Lower leg skin (tissue), 4 donors: ENCODE results near the gene UBXN10. TPM values are rescaled to one million over a fixed set of nuclear protein-coding genes. Genes with fewer than 3 reads are reported as not detected.

Experiments
- DNase-seq, 2 donors: peaks; one replicate each; pipeline ENCODE4 v3.0.0-alpha.2; 2019; ENCODE audit warnings: low spot score in 2 of 2
- H3K4me3 ChIP-seq: fragments of 200-600 bp; sonication (generic); 2 replicates; pipeline ENCODE4 v1.5.1; 2017; ENCODE audit warnings: mild to moderate bottlenecking, low read depth; ENCODE audit not compliant: poor library complexity, severe bottlenecking
- POLR2A ChIP-seq, 2 donors: fragments of 450-650 bp; IDR thresholded peaks; one replicate each; pipeline ENCODE4 v1.6.1; 2016 to 2017; ENCODE audit warnings: antibody characterized with exemption in 2 of 2, mild to moderate bottlenecking in 1 of 2, moderate library complexity in 1 of 2
- WGBS, 2 donors: methylation state at CpG; one replicate each; pipeline ENCODE4 v1.1.5; 2018; 5-methylcytosine and 5-hydroxymethylcytosine counted together
- intact Hi-C: fragments of 100-400 bp; cut with DNase I; formaldehyde crosslinking; loops from one replicate; pipeline ENCODE4 v1.15.0; 2023; ENCODE audit warnings: low total_unique reads
- total RNA-seq, 4 donors: library from RNA; depleted of rRNA; stranded (reverse); fragments of >200 nt; gene quantifications; one replicate each; pipeline ENCODE4 v1.1.0, GENCODE V29; 2016
- TF ChIP-seq, protein P1 (sequence below), 3 donors: fragments of 450-650 bp; IDR thresholded peaks; one replicate each; pipeline ENCODE4 v1.5.1; 2016; ENCODE audit warnings: antibody characterized with exemption in 3 of 3, mild to moderate bottlenecking in 3 of 3, moderate library complexity in 2 of 3

UBXN10 gene
- total RNA-seq, 4 donors from 2014 or later: 0.12 to 0.91 (median 0.81) TPM; not detected in 1

DNA sequence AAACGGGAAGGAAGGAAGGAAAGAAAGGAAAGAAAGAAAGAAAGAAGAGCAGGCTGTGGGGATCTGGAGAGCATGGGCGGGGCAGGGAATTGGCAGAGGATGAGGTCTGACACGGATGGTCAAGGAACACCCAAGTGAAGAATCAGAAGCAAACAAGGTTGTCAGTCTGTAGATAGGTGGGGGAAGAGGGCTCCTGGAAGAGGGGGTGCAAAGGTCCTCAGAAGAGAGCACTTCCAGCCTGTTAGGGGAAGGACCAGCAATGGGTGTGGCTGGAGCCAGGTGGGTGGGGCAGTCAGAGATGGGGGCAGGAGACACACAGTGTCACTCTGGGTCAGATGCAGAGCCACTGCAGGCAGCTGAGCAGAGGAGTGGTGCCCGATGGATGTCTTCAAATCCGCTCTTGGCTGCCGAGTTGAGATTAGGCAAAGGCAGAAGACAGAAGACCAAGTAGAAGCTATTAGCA lies 11.5 kb downstream of the UBXN10 start:
- no peak for DNase-seq
- TF ChIP-seq, protein P1, sequence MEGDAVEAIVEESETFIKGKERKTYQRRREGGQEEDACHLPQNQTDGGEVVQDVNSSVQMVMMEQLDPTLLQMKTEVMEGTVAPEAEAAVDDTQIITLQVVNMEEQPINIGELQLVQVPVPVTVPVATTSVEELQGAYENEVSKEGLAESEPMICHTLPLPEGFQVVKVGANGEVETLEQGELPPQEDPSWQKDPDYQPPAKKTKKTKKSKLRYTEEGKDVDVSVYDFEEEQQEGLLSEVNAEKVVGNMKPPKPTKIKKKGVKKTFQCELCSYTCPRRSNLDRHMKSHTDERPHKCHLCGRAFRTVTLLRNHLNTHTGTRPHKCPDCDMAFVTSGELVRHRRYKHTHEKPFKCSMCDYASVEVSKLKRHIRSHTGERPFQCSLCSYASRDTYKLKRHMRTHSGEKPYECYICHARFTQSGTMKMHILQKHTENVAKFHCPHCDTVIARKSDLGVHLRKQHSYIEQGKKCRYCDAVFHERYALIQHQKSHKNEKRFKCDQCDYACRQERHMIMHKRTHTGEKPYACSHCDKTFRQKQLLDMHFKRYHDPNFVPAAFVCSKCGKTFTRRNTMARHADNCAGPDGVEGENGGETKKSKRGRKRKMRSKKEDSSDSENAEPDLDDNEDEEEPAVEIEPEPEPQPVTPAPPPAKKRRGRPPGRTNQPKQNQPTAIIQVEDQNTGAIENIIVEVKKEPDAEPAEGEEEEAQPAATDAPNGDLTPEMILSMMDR (IDR thresholded peaks at IDR 0.05): no peak
- TF ChIP-seq POLR2A (IDR thresholded peaks at IDR 0.05): no peak
- H3K4me3 ChIP-seq: no peak overlapping the region
- WGBS, 2 donors: 65 to 73% methylated on average over 6 of the region's 6 CpGs
- intact Hi-C loops: no loop called here

DNA sequence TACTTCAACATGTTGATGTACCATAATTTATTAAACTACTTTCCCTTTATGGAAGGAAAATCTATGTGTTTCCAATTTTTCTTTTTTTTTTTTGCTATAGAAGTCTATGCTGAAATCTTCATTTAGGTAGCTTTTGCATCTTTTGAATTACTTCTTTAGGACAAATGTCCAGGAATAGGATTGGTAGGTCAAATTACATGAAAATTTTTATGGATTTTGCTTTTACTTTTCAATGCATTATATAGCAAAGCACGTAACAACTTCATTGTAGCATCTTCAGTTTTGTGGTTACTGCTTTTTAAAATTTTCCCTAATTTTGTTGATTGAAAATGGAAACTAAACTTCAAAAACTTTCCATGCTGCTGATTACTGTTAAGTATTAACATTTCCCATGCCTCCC lies 12.4 kb downstream of the UBXN10 start:
- no peak overlapping the region for H3K4me3 ChIP-seq
- DNase-seq: no peak
- TF ChIP-seq, protein P1 (IDR thresholded peaks at IDR 0.05): no peak
- TF ChIP-seq POLR2A (IDR thresholded peaks at IDR 0.05): no peak
- intact Hi-C loops: no loop called here
- WGBS, 2 donors: 88 to 89% methylated on average over 1 of the region's 1 CpG

DNA sequence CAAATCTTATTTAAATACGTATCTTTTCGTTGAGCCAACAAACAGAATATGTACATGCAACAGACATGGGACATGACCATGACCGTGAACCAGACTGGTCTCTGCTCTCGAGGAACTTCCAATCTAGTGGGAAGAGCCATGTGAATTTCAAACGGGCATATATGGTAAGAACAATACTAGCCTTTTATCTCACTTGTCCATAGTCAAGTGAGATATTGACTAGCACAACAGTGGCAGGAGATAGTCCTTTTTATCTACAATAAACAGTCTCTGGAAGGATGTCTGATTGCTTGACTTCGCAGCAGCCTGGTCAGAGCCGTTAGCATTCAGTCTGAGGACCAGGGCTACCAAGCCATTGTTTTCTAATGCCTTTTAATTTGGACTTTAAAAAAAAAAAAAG lies 13.0 kb downstream of the UBXN10 start:
- TF ChIP-seq POLR2A (IDR thresholded peaks at IDR 0.05): no peak
- TF ChIP-seq, protein P1 (IDR thresholded peaks at IDR 0.05): no peak
- H3K4me3 ChIP-seq: no peak overlapping the region
- 83 to 84% methylated on average over 7 of the region's 7 CpGs for WGBS, 2 donors
- intact Hi-C loops: no loop called here
- no peak for DNase-seq

DNA sequence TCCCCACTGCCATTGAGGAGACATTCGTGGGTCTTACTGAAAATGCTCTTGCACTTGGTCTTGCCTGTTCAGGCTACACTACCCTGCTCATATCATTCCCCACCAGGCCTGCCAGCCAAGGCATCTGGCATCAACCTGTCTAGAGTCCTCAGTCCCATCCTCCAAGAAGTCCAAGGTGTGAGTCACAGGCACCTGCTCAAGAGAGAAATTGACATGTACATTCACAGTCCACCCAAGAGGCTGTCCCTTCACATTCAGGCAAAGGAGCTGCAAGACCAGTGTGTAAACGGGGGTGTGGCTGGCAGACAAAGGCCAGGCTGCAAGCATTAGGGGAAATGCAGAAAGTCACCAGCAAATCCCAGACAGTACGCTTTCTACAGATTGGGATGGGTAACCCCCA lies 13.5 kb downstream of the UBXN10 start:
- 48 to 62% methylated on average over 3 of the region's 3 CpGs for WGBS, 2 donors
- no peak for TF ChIP-seq POLR2A (IDR thresholded peaks at IDR 0.05)
- TF ChIP-seq, protein P1 (IDR thresholded peaks at IDR 0.05): no peak
- intact Hi-C loops: no loop called here
- H3K4me3 ChIP-seq: no peak overlapping the region
- DNase-seq: no peak

DNA sequence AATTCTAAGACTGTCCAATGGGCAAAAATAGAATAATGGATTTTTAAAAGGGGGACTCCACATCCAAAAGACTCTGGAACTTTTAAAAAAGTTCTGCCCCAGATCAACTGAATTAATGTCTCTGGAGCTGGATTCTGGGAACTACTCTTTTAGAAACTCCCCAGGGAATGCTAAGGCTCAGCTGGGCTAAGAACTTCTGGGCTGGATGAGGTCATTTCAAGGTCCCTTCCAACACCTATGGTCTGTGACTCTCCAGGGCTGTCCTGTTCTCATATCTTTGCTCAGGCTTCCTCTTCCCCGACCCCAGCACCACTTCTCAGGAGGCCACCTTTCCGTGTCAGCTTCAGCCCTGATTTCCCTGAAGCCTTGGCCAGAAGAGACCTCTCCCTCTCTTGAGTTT lies 13.9 kb downstream of the UBXN10 start:
- H3K4me3 ChIP-seq: no peak overlapping the region
- intact Hi-C loops: no loop called here
- TF ChIP-seq, protein P1 (IDR thresholded peaks at IDR 0.05): no peak
- no peak for TF ChIP-seq POLR2A (IDR thresholded peaks at IDR 0.05)
- no peak for DNase-seq
- 63 to 87% methylated on average over 2 of the region's 2 CpGs for WGBS, 2 donors

DNA sequence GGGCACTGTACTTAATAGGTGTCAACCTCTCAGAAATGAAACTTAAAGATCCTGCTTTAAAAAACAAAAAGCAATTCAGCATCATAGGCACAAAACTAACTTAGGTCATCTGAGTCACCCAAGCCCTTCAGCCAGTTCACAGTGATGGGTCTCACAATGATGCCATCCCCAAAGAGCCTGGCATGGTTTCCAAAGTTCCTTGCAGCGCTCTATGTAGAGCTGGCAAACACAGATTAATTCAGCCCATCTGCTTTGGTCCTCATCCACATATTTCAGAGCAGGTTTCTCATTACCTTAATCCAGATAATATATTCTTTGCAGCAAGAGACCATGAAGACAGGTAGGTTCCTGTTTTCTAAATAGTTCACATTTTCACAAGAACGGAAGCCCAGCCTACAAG lies 15.1 kb downstream of the UBXN10 start:
- H3K4me3 ChIP-seq: no peak overlapping the region
- 73 to 75% methylated on average over 2 of the region's 2 CpGs for WGBS, 2 donors
- no peak for DNase-seq
- TF ChIP-seq, protein P1 (IDR thresholded peaks at IDR 0.05): no peak
- TF ChIP-seq POLR2A (IDR thresholded peaks at IDR 0.05): no peak
- intact Hi-C loops: no loop called here
